Eye (tissue), 1 donor: ENCODE data around the gene SPTBN1.

Experiments
- DNase-seq: peaks from one replicate; pipeline ENCODE4 v3.0.0-alpha.2; 2015

The SPTBN1 gene

GRCh38 chr2:54557601-54558187, 101.6 kb downstream of the SPTBN1 start:
- DNase-seq = peak; percentile 79

- peak; percentile 88 for DNase-seq
These were observed 102.3 kb downstream of the SPTBN1 start for GRCh38 chr2:54558188-54559005.

- DNase-seq = peak; percentile 75
These were observed 102.9 kb downstream of the SPTBN1 start for GRCh38 chr2:54559006-54559445.

- DNase-seq = peak; percentile 79
These were observed 103.5 kb downstream of the SPTBN1 start for GRCh38 chr2:54559593-54560145.

- DNase-seq = peak; percentile 44
These were observed 104.2 kb downstream of the SPTBN1 start for GRCh38 chr2:54560146-54560881.

GRCh38 chr2:54561010-54561409, 104.9 kb downstream of the SPTBN1 start:
- no peak for DNase-seq

- no peak for DNase-seq
These were observed 108.3 kb downstream of the SPTBN1 start for GRCh38 chr2:54564439-54564838.

- no peak for DNase-seq
These were observed 109.4 kb downstream of the SPTBN1 start for GRCh38 chr2:54565551-54565950.

GRCh38 chr2:54566896-54567295, 110.8 kb downstream of the SPTBN1 start:
- no peak for DNase-seq

GRCh38 chr2:54568876-54569321, 112.8 kb downstream of the SPTBN1 start:
- no peak for DNase-seq

- no peak for DNase-seq
These were observed 113.7 kb downstream of the SPTBN1 start for GRCh38 chr2:54569745-54570301.

GRCh38 chr2:54570321-54570855, 114.3 kb downstream of the SPTBN1 start:
- DNase-seq = no peak

GRCh38 chr2:54570925-54571694, 115.0 kb downstream of the SPTBN1 start:
- peak; percentile 60 for DNase-seq

- peak; percentile 54 for DNase-seq
These were observed 116.1 kb downstream of the SPTBN1 start for GRCh38 chr2:54572262-54572635.

- no peak for DNase-seq
These were observed 116.8 kb downstream of the SPTBN1 start for GRCh38 chr2:54572636-54573536.

- DNase-seq = no peak
These were observed 117.4 kb downstream of the SPTBN1 start for GRCh38 chr2:54573537-54573919.

- DNase-seq = peak; percentile 39
These were observed 118.2 kb downstream of the SPTBN1 start for GRCh38 chr2:54574107-54574859.

GRCh38 chr2:54574860-54575247, 118.7 kb downstream of the SPTBN1 start:
- DNase-seq = no peak

- no peak for DNase-seq
These were observed 119.3 kb downstream of the SPTBN1 start for GRCh38 chr2:54575379-54575888.

GRCh38 chr2:54577035-54577434, 120.9 kb downstream of the SPTBN1 start:
- no peak for DNase-seq
